Measurements from ENCODE around the gene SLC6A11.

SLC6A11 gene

GRCh38 chr3:10928407-10928960 is 112.5 kb downstream of the SLC6A11 start:
- no peak for DNase-seq (ENCODE audit: low read depth in 4 of 4, low spot score in 1 of 4)

- no peak for DNase-seq (ENCODE audit: low read depth in 4 of 4, low spot score in 1 of 4)
Observed at GRCh38 chr3:10928961-10929471, 113.0 kb downstream of the SLC6A11 start.

DNA sequence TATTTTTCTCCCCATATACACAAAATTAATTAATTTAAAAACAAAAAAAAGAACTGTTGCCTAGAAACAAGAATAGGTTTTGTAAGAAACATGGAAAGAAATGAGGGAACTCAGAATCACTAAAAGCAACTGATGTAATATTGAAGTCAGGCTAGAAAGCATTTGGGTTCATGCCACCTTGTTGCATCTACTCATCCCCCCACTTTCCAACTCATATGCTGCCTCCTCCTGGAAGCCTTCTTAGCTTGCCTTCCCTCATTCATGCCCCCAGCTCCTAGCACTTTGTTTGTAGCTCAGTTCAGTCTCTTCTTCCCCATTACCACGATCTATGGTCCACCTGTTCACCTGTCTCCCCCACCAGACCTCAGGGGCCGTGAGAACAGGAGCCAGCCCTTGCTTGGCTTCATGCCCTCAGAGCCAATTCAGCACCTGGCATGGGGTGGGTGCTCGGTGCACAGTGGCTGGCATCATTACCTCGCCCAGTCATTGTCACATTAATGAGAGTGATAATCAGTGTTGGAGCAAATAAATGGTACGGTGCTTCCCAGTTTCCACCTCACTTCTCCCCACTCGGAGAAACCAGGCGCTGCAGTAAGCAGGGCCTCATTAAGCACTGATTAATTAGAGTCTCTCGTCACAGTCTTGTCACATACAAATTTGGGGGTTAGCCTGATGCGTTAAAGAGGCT is 114.1 kb downstream of the SLC6A11 start:
- DNase-seq (ENCODE audit: low read depth in 4 of 4, low spot score in 1 of 4) = no peak

- DNase-seq (ENCODE audit: low read depth in 4 of 4, low spot score in 1 of 4) = no peak
Observed at GRCh38 chr3:10930666-10931040, 114.6 kb downstream of the SLC6A11 start.

DNA sequence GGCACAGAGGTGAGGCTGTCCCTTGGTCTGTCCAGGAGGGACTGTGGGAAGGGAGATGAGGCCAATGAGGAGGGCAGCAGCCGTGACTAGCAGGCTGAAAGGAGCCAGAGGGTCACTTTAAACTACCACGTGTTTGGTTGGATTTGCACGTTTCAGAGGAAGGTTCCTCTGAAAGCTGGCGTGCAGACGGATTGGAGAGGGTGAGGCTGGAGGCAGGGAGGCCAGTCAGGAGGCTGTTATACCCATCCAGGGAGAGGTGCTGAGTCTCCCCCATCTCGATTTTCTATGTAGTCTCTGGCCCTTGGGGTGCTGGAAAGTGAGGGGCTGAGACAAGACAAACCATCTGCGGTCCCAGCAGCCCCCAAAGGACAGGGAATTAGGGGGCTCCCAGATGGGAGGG is 116.6 kb downstream of the SLC6A11 start:
- DNase-seq (ENCODE audit: low read depth in 4 of 4, low spot score in 1 of 4) = no peak

DNA sequence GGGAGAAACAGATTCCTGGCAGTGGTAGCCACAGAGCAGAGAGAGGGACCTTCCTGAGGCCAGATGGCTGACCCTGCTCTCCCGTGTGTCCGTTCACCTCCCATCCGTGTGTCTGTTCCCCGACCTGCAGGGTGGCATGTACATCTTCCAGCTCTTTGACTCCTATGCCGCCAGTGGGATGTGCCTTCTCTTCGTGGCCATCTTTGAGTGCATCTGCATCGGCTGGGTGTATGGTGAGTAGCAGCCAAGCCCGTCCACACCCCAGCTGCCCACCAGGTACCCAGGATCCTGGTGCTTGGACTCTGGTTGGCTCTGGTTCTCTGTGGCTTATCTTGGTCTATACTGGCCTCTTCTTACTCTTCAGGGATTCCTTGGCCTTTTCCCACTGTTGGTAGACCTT is 117.0 kb downstream of the SLC6A11 start:
- DNase-seq (ENCODE audit: low read depth in 4 of 4, low spot score in 1 of 4) = no peak

DNA sequence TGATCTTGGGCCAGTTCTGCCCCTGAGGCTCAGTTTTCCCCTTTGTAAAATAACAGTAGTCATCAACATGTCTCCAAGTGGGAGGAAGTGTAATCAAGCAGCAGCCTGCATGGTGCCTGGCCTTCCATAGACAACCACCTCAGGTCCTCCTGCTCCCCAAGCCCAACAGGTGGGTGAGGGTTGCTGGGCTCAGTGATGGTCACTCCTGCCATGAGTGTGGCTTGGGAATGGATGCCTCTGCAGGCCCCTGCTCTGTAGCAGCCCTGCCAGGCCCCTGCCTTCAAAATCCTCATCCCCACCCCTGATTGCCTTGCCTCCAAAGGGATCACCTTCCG is 117.4 kb downstream of the SLC6A11 start:
- no peak for DNase-seq (ENCODE audit: low read depth in 4 of 4, low spot score in 1 of 4)

GRCh38 chr3:10933805-10934481 is 117.9 kb downstream of the SLC6A11 start:
- DNase-seq (ENCODE audit: low read depth in 4 of 4, low spot score in 1 of 4) = no peak

- DNase-seq (ENCODE audit: low read depth in 4 of 4, low spot score in 1 of 4) = no peak
Observed at GRCh38 chr3:10935028-10935427, 119.0 kb downstream of the SLC6A11 start.

GRCh38 chr3:10935846-10936631 is 120.0 kb downstream of the SLC6A11 start:
- no peak for DNase-seq (ENCODE audit: low read depth in 4 of 4, low spot score in 1 of 4)

- DNase-seq (ENCODE audit: low read depth in 4 of 4, low spot score in 1 of 4) = no peak
Observed at GRCh38 chr3:10936686-10937085, 120.7 kb downstream of the SLC6A11 start.

- no peak for DNase-seq (ENCODE audit: low read depth in 4 of 4, low spot score in 1 of 4)
Observed at GRCh38 chr3:10937141-10937825, 121.3 kb downstream of the SLC6A11 start.

DNA sequence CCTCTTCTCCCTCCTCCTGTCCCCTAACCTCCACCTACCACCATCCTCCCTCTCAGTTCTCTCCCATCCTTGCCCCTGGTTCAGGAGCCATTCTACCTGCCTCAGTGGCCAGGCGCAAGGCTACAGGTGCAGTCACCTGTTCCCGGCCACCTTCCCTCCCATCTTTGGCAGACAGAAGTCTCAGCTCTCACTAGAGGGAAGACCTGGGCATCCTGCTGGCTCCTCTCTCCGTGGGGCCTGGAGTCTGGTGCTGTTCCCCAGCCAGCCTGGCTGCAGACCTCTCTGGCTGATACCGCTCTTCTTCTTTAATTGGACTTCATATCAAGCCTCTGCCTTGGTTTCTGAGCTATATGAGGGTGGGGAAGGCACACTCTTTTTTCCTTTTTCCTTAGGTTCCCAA is 123.5 kb downstream of the SLC6A11 start:
- DNase-seq (ENCODE audit: low read depth in 4 of 4, low spot score in 1 of 4) = no peak

GRCh38 chr3:10940106-10940505 is 124.1 kb downstream of the SLC6A11 start:
- no peak for DNase-seq (ENCODE audit: low read depth in 4 of 4, low spot score in 1 of 4)

- DNase-seq (ENCODE audit: low read depth in 4 of 4, low spot score in 1 of 4) = peak in 3 of 4 experiments; percentile 5 to 16 (median 6)
Observed at GRCh38 chr3:10941972-10942371, 125.9 kb downstream of the SLC6A11 start.

GRCh38 chr3:10942690-10943205 is 126.7 kb downstream of the SLC6A11 start:
- DNase-seq (ENCODE audit: low read depth in 4 of 4, low spot score in 1 of 4) = no peak

DNA sequence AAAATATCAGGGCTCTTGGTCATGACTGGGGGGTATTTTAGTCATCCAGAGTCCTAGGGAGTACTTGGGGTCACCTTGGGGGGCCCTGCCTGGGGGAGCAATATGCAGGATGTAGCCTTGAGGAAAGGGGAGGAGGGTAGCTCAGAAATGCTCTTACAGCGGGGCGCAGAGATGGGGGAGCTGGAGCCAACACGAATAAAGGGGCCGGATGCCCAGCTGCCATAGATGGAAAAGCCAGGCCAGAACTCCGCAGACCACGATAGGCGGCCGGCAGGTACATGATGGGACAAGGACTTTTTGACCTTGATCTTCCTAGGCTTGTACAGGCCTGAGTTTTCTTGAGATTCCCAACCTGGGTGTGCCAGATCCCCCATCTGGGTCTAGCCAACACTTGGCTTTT is 128.8 kb downstream of the SLC6A11 start:
- no peak for DNase-seq (ENCODE audit: low read depth in 4 of 4, low spot score in 1 of 4)

DNA sequence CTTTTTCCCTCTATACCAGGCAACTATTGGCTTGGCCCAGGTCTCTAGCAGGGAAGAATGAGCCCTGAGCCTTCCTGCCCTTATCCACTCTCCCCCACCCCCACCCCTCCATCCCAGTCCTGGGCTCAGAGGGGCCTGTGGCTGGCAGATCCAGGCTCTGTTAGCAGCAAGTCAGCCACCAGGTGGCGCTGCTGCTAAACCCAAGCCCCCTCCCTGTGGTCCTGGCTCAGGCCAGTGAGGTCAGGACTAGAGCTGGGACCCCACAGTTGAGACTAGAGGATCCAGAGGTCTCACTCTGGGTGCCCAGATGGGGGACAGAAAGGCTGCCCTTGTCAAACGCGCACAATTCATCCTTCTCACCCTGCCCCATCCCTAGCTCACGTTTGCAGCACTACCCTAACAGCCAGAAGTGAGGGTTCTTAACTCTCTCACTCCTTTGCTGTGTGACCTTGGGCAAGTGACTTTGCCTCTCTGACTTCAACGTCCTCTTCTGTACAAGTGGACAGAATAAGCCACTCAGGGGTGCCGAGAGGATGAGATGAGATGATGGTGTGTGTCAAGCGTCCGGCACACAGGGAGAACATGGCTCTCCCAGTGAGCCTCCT is 129.8 kb downstream of the SLC6A11 start:
- peak; percentile 11 to 28 (median 20) for DNase-seq (ENCODE audit: low read depth in 4 of 4, low spot score in 1 of 4)

DNA sequence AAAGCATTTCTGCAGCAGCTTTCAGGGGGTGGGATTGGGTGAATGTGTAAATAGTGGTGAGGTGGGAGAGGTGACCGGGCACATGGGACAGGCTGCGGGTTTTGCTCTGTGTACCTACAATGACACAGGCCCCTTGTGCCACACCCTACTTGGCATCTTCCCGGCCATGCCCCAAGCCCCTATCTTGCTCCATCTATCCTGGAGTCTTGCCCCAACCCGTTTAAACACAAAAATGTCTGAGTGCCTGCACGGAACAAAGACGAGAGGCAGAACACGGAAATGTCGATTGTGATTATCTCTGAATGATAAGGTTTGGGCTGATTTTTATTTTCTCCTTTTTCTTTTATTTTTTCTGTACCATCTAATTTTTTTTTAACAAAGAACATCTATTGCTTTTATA is 130.5 kb downstream of the SLC6A11 start:
- DNase-seq (ENCODE audit: low read depth in 4 of 4, low spot score in 1 of 4) = no peak

GRCh38 chr3:10948326-10948725 is 132.3 kb downstream of the SLC6A11 start:
- no peak for DNase-seq (ENCODE audit: low read depth in 4 of 4, low spot score in 1 of 4)

DNA sequence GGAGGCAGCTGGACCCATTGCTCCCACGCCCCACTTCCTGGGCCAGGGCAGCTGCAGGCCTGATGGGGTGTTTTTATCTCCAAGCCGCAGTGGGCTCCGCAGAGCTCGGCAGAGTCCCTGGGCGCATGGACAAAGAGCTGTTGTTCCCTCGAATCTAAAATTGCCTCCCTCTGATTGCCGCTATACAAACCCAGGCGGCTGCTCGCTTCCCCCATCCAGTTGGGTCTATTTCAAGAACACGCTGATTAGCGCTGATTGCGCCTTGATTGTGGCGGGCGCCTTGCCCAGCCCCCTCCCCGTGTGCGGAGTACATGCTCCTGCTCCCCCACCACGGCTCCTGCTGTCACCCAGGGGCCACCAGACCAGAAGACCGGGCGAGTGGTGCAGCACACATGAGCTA is 133.2 kb downstream of the SLC6A11 start:
- no peak for DNase-seq (ENCODE audit: low read depth in 4 of 4, low spot score in 1 of 4)
